Measurements from ENCODE around the gene CDCA3. TPM values are rescaled to one million over a fixed set of nuclear protein-coding genes. Genes with fewer than 3 reads are reported as not detected.

Gene CDCA3
- total RNA-seq, 1 donor from 2014 or later = 36.1 TPM

DNA sequence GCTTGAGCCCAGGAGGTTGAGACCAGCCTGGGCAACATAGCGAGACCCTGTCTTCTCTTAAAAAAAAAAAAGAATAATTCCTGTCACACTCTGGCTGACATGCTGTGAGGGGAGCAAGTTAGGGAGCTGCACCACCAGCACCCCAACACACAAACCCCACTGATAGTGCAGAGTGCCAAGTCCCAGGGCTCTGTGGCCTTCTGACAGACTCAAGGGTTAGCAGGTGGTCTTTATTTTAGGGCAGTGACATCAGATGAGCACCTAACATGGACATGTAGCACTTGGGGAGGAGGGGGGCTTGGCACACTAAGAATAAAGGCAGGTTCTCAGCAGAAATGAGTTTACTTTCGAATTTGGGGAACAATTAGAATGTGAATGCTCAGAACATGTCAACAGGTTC lies 7.7 kb upstream of the CDCA3 start:
- H3K27ac Mint-ChIP-seq = no peak overlapping the region
- no peak overlapping the region for H3K4me3 Mint-ChIP-seq (ENCODE audit: low read depth)
- TF ChIP-seq, protein P1, sequence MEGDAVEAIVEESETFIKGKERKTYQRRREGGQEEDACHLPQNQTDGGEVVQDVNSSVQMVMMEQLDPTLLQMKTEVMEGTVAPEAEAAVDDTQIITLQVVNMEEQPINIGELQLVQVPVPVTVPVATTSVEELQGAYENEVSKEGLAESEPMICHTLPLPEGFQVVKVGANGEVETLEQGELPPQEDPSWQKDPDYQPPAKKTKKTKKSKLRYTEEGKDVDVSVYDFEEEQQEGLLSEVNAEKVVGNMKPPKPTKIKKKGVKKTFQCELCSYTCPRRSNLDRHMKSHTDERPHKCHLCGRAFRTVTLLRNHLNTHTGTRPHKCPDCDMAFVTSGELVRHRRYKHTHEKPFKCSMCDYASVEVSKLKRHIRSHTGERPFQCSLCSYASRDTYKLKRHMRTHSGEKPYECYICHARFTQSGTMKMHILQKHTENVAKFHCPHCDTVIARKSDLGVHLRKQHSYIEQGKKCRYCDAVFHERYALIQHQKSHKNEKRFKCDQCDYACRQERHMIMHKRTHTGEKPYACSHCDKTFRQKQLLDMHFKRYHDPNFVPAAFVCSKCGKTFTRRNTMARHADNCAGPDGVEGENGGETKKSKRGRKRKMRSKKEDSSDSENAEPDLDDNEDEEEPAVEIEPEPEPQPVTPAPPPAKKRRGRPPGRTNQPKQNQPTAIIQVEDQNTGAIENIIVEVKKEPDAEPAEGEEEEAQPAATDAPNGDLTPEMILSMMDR (IDR thresholded peaks at IDR 0.05; ENCODE audit: unreplicated experiment) = no peak
- H3K27me3 Mint-ChIP-seq = no peaks in the 10 kb centered on the region
- H3K9me3 Mint-ChIP-seq (ENCODE audit: low read depth) = no peaks in the 10 kb centered on the region
- DNase-seq (ENCODE audit: low spot score, unreplicated experiment) = no peak
- H3K36me3 Mint-ChIP-seq (ENCODE audit: insufficient read depth) = peaks cover 42% of the 10 kb centered on the region
- peaks cover 3% of the 10 kb centered on the region for H3K4me1 Mint-ChIP-seq (ENCODE audit: low read depth)

DNA sequence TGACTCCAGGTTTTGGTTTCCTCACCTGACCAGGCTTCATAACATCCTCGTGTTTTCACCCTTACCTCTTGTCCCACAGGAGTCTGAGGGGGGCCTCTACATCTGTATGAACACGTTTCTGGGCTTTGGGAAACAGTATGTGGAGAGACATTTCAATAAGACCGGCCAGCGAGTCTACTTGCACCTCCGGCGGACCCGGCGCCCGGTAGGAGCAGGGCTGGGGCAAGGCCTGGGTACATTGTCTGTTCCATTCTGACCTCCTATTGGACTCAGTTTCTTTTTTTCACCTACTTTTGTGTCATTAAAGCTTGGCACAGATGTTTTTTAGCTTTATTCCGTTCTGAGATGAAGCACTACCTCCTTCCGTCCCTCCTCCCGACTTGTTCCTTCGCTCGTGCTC lies 4.2 kb upstream of the CDCA3 start:
- H3K4me3 Mint-ChIP-seq (ENCODE audit: low read depth) = no peak overlapping the region
- TF ChIP-seq, protein P1 (IDR thresholded peaks at IDR 0.05; ENCODE audit: unreplicated experiment) = no peak
- no peak overlapping the region for H3K27ac Mint-ChIP-seq
- peaks cover 21% of the 10 kb centered on the region for H3K4me1 Mint-ChIP-seq (ENCODE audit: low read depth)
- no peak for DNase-seq (ENCODE audit: low spot score, unreplicated experiment)
- H3K27me3 Mint-ChIP-seq = no peaks in the 10 kb centered on the region
- peaks cover 23% of the 10 kb centered on the region for H3K36me3 Mint-ChIP-seq (ENCODE audit: insufficient read depth)
- no peaks in the 10 kb centered on the region for H3K9me3 Mint-ChIP-seq (ENCODE audit: low read depth)

DNA sequence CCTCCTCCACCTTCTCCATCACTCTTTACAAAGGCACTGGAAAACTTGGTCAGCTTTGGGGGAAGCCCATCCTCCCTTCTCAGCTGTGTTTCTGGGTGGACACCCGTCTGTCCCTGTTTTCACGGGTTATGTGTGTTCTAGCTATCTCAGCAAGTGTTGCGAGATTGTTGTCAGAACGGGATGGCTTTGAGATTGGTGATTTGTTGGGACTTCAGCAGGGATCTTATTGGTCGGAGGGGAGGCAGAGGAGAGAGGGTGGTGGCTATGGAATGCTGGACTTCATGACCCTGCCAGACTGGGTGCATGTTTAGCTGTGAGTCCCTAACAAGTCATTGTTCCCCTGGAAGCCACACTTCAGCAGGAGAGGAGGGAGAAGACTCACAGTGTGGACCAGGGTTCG lies 3.0 kb upstream of the CDCA3 start:
- H3K36me3 Mint-ChIP-seq (ENCODE audit: insufficient read depth) = peaks cover 19% of the 10 kb centered on the region
- DNase-seq (ENCODE audit: low spot score, unreplicated experiment) = no peak
- peaks cover 29% of the 10 kb centered on the region for H3K4me1 Mint-ChIP-seq (ENCODE audit: low read depth)
- H3K27me3 Mint-ChIP-seq = no peaks in the 10 kb centered on the region
- H3K27ac Mint-ChIP-seq = peak overlapping the region; percentile 72
- H3K9me3 Mint-ChIP-seq (ENCODE audit: low read depth) = no peaks in the 10 kb centered on the region
- TF ChIP-seq, protein P1 (IDR thresholded peaks at IDR 0.05; ENCODE audit: unreplicated experiment) = no peak
- peak overlapping the region; percentile 98 for H3K4me3 Mint-ChIP-seq (ENCODE audit: low read depth)

DNA sequence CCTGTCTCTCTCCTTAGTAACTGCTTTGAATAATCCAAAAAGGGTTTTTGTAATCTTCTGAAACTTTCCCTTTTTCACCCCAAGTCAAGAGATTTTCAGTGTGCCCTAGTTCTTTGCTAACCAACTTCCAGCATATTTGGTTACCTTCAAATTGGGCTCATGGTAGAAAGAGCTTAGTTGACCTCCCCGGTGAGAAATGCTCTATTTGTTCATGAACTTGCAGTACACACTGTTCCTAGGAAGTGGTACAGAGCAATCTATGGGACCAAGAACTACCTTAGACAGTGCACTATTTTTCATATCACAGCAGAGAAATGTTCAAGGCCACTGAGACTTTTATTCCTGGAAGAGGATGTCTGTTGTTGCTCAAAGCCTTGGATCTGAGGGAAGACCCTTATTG lies 2.5 kb upstream of the CDCA3 start:
- Mint-ChIP-seq H3K27me3 (no peaks in the 10 kb centered on the region), H3K4me1 (ENCODE audit: low read depth) (peaks cover 29% of the 10 kb centered on the region), H3K4me3 (ENCODE audit: low read depth) (peak overlapping the region; percentile 98), H3K27ac (peak overlapping the region; percentile 100), H3K9me3 (ENCODE audit: low read depth) (no peaks in the 10 kb centered on the region), H3K36me3 (ENCODE audit: insufficient read depth) (peaks cover 19% of the 10 kb centered on the region)
- DNase-seq (ENCODE audit: low spot score, unreplicated experiment) = no peak
- TF ChIP-seq, protein P1 (IDR thresholded peaks at IDR 0.05; ENCODE audit: unreplicated experiment) = no peak

DNA sequence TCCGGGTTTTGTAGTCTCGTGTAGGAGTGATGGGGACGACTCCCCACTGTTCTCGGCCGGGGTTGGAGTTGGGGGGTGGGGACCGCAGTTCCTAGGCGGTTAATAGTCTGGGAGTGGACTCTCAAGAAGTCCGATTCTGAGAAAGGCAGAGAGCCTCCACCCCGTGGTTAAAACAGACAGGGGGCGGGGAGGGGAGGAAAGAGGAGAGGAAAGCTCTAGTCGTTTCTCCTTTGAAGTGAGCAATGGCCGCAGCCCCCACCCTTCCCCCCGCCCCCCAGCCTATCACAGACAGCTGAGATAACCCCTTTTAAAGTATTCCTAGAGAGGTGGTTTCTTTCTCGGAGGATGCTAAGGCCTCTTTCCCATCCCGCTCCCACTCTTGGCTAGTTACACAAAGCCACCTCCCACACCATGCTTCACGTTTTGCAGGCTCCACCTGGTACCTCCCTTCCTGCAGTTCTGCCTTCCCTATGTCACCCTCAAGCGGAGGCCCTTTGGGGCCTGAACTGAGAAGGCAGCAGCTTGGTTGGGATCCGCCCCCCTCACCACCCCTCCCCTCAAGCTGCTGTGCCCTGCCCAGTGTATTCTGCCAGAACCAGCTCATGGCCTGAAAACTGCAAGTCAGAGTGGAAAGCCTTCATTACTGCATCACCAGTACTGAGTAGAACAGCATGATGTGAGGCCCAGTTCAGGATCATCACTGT lies 1.7 kb upstream of the CDCA3 start:
- H3K4me1 Mint-ChIP-seq (ENCODE audit: low read depth) = peaks cover 29% of the 10 kb centered on the region
- TF ChIP-seq, protein P1 (IDR thresholded peaks at IDR 0.05; ENCODE audit: unreplicated experiment) = no peak
- no peaks in the 10 kb centered on the region for H3K9me3 Mint-ChIP-seq (ENCODE audit: low read depth)
- peaks cover 15% of the 10 kb centered on the region for H3K36me3 Mint-ChIP-seq (ENCODE audit: insufficient read depth)
- peak overlapping the region; percentile 98 for H3K4me3 Mint-ChIP-seq (ENCODE audit: low read depth)
- peak overlapping the region; percentile 100 for H3K27ac Mint-ChIP-seq
- no peak for DNase-seq (ENCODE audit: low spot score, unreplicated experiment)
- H3K27me3 Mint-ChIP-seq = no peaks in the 10 kb centered on the region
